ENCODE data around the gene RET. TPM values are rescaled to one million over a fixed set of nuclear protein-coding genes. Genes with fewer than 3 reads are reported as not detected.
A peak's percentile ranks its signal among the peaks of the same experiment; 100 is the strongest.

The RET gene
- total RNA-seq, 2 donors from 2014 or later, result 0.34 TPM; not detected in 1

GRCh38 chr10:43070121-43071085, 6.5 kb upstream of the RET start:
- H3K27me3 Mint-ChIP-seq, result peaks cover 18% of the 10 kb centered on the region
- no peaks in the 10 kb centered on the region for H3K36me3 Mint-ChIP-seq (ENCODE audit: low read depth)
- ATAC-seq, result no peak
- H3K27ac Mint-ChIP-seq, result no peak overlapping the region
- H3K4me3 Mint-ChIP-seq, result no peak overlapping the region
- H3K9me3 ChIP-seq (ENCODE audit: control insufficient read depth, low read length, poor library complexity, severe bottlenecking), result no peaks in the 10 kb centered on the region
- DNase-seq, result no peak
- H3K4me1 Mint-ChIP-seq, result no peaks in the 10 kb centered on the region

- Mint-ChIP-seq H3K27ac (no peak overlapping the region), H3K4me1 (peaks cover 6% of the 10 kb centered on the region), H3K36me3 (ENCODE audit: low read depth) (peaks cover 4% of the 10 kb centered on the region), H3K4me3 (no peak overlapping the region), H3K27me3 (peaks cover 28% of the 10 kb centered on the region)
- no peak for ATAC-seq
- no peaks in the 10 kb centered on the region for H3K9me3 ChIP-seq (ENCODE audit: control insufficient read depth, low read length, poor library complexity, severe bottlenecking)
- DNase-seq, result no peak
These were observed 4.8 kb upstream of the RET start for GRCh38 chr10:43071865-43072650.

- H3K9me3 ChIP-seq (ENCODE audit: control insufficient read depth, low read length, poor library complexity, severe bottlenecking), result no peaks in the 10 kb centered on the region
- no peak for ATAC-seq
- Mint-ChIP-seq H3K36me3 (ENCODE audit: low read depth) (peaks cover 4% of the 10 kb centered on the region), H3K27ac (no peak overlapping the region), H3K4me3 (no peak overlapping the region), H3K4me1 (peaks cover 7% of the 10 kb centered on the region), H3K27me3 (peaks cover 35% of the 10 kb centered on the region)
- DNase-seq, result no peak
These were observed 3.7 kb upstream of the RET start for GRCh38 chr10:43073191-43073590.

GRCh38 chr10:43073721-43074120, 3.1 kb upstream of the RET start:
- no peak overlapping the region for H3K4me3 Mint-ChIP-seq

GRCh38 chr10:43074409-43074808, 2.5 kb upstream of the RET start:
- Mint-ChIP-seq H3K36me3 (ENCODE audit: low read depth) (peaks cover 4% of the 10 kb centered on the region), H3K4me1 (peaks cover 8% of the 10 kb centered on the region), H3K27ac (no peak overlapping the region), H3K27me3 (peaks cover 42% of the 10 kb centered on the region), H3K4me3 (no peak overlapping the region)
- DNase-seq (no peak), ATAC-seq (no peak)
- H3K9me3 ChIP-seq (ENCODE audit: control insufficient read depth, low read length, poor library complexity, severe bottlenecking), result no peaks in the 10 kb centered on the region

More at GRCh38 chr10:43073721-43074120, 3.1 kb upstream of the RET start:
- peaks cover 4% of the 10 kb centered on the region for H3K36me3 Mint-ChIP-seq (ENCODE audit: low read depth)
- no peak overlapping the region for H3K27ac Mint-ChIP-seq
- H3K27me3 Mint-ChIP-seq, result peaks cover 40% of the 10 kb centered on the region
- H3K9me3 ChIP-seq (ENCODE audit: control insufficient read depth, low read length, poor library complexity, severe bottlenecking), result no peaks in the 10 kb centered on the region
- H3K4me1 Mint-ChIP-seq, result peaks cover 8% of the 10 kb centered on the region
- DNase-seq (no peak), ATAC-seq (no peak)

- Mint-ChIP-seq H3K4me3 (no peak overlapping the region), H3K36me3 (ENCODE audit: low read depth) (peaks cover 4% of the 10 kb centered on the region), H3K27me3 (peaks cover 48% of the 10 kb centered on the region), H3K4me1 (peaks cover 8% of the 10 kb centered on the region), H3K27ac (no peak overlapping the region)
- ATAC-seq (no peak), DNase-seq (no peak)
- H3K9me3 ChIP-seq (ENCODE audit: control insufficient read depth, low read length, poor library complexity, severe bottlenecking), result no peaks in the 10 kb centered on the region
These were observed 1.9 kb upstream of the RET start for GRCh38 chr10:43074827-43075611.

GRCh38 chr10:43075612-43076003, 1.3 kb upstream of the RET start:
- no peaks in the 10 kb centered on the region for H3K9me3 ChIP-seq (ENCODE audit: control insufficient read depth, low read length, poor library complexity, severe bottlenecking)
- Mint-ChIP-seq H3K27ac (no peak overlapping the region), H3K4me1 (peaks cover 8% of the 10 kb centered on the region), H3K36me3 (ENCODE audit: low read depth) (peaks cover 4% of the 10 kb centered on the region), H3K4me3 (peak overlapping the region; percentile 47), H3K27me3 (peaks cover 49% of the 10 kb centered on the region)
- ATAC-seq, result no peak
- no peak for DNase-seq

- Mint-ChIP-seq H3K4me1 (peaks cover 8% of the 10 kb centered on the region), H3K4me3 (peak overlapping the region; percentile 47), H3K27ac (no peak overlapping the region), H3K36me3 (ENCODE audit: low read depth) (peaks cover 4% of the 10 kb centered on the region), H3K27me3 (peaks cover 52% of the 10 kb centered on the region)
- ATAC-seq, result no peak
- DNase-seq, result no peak
- no peaks in the 10 kb centered on the region for H3K9me3 ChIP-seq (ENCODE audit: control insufficient read depth, low read length, poor library complexity, severe bottlenecking)
These were observed 476 bp upstream of the RET start for GRCh38 chr10:43076311-43076875.

GRCh38 chr10:43077421-43078171, 727 bp downstream of the RET start:
- peak overlapping the region; percentile 84 for H3K4me3 Mint-ChIP-seq
- no peak overlapping the region for H3K27ac Mint-ChIP-seq
- no peaks in the 10 kb centered on the region for H3K9me3 ChIP-seq (ENCODE audit: control insufficient read depth, low read length, poor library complexity, severe bottlenecking)
- DNase-seq (no peak), ATAC-seq (no peak)
- H3K36me3 Mint-ChIP-seq (ENCODE audit: low read depth), result peaks cover 4% of the 10 kb centered on the region
- peaks cover 58% of the 10 kb centered on the region for H3K27me3 Mint-ChIP-seq
- H3K4me1 Mint-ChIP-seq, result peaks cover 8% of the 10 kb centered on the region

- H3K9me3 ChIP-seq (ENCODE audit: control insufficient read depth, low read length, poor library complexity, severe bottlenecking), result no peaks in the 10 kb centered on the region
- DNase-seq (no peak), ATAC-seq (no peak)
- H3K36me3 Mint-ChIP-seq (ENCODE audit: low read depth), result peaks cover 4% of the 10 kb centered on the region
- H3K4me3 Mint-ChIP-seq, result peak overlapping the region; percentile 66
- H3K4me1 Mint-ChIP-seq, result peaks cover 8% of the 10 kb centered on the region
- H3K27me3 Mint-ChIP-seq, result peaks cover 54% of the 10 kb centered on the region
- H3K27ac Mint-ChIP-seq, result no peak overlapping the region
These were observed 1.5 kb downstream of the RET start for GRCh38 chr10:43078175-43078985.

GRCh38 chr10:43078986-43079273, 2.1 kb downstream of the RET start:
- H3K27me3 Mint-ChIP-seq, result peaks cover 55% of the 10 kb centered on the region
- peaks cover 4% of the 10 kb centered on the region for H3K36me3 Mint-ChIP-seq (ENCODE audit: low read depth)
- H3K27ac Mint-ChIP-seq, result no peak overlapping the region
- no peaks in the 10 kb centered on the region for H3K9me3 ChIP-seq (ENCODE audit: control insufficient read depth, low read length, poor library complexity, severe bottlenecking)
- H3K4me3 Mint-ChIP-seq, result peak overlapping the region; percentile 31
- DNase-seq (no peak), ATAC-seq (no peak)
- peaks cover 8% of the 10 kb centered on the region for H3K4me1 Mint-ChIP-seq

GRCh38 chr10:43079856-43080255, 3.0 kb downstream of the RET start:
- Mint-ChIP-seq H3K4me3 (no peak overlapping the region), H3K27ac (no peak overlapping the region), H3K4me1 (peaks cover 11% of the 10 kb centered on the region), H3K36me3 (ENCODE audit: low read depth) (peaks cover 4% of the 10 kb centered on the region), H3K27me3 (peaks cover 62% of the 10 kb centered on the region)
- ATAC-seq (no peak), DNase-seq (no peak)
- H3K9me3 ChIP-seq (ENCODE audit: control insufficient read depth, low read length, poor library complexity, severe bottlenecking), result no peaks in the 10 kb centered on the region

All from T-helper 17 cell (primary cell).